HG02763 (cell line): ENCODE measurements around the gene EPB41L2.
"Not testable (repeated sequence)": the region's sequence is repeated elsewhere in the genome, so short reads cannot be mapped to it uniquely, and the experiment has no call there.

Experiments
- ATAC-seq: cut with Tn5 transposase; IDR thresholded peaks from one replicate; pipeline ENCODE4 v1.9.1; 2021; ENCODE audit warnings: mild to moderate bottlenecking, moderate library complexity; ENCODE audit not compliant: unreplicated experiment

Gene EPB41L2

GRCh38 chr6:131005439-131006016, 57.5 kb downstream of the EPB41L2 start:
- ATAC-seq = no peak

DNA sequence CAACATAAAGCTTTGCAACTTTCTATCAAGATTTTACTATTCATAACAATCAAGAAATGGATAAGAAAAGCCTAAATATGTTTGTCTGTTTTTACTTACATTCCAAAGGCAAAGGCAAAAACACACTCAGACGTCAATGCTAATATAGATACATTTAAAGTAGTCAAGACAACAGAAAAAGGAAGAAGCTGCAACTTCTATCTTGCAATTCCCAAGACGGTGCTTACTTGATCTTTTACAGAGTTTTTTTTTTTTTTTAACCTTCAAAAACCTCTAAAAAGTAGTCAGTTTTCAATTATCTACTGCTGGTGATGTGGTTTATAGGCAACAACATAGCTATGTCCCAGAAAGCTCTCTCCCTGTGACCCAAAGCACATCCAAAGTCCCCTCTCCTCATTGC, 58.1 kb downstream of the EPB41L2 start:
- ATAC-seq = no peak

DNA sequence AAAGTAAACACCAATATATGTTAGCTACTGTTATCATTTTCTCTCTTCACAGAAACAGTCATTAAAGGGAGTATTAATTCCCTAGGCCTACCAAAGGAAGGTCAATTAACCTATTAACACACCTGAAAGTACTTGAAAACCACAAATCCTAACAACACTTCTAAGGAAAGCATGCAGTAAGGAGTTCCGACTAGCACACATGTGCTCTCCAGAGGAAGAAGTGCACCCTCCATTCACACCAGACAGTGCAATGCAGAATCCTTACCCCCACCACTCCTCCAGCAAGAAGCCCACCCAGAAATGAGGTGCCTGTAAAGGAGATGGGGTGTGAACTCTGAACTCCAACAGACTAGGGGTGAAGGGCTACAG, 58.7 kb downstream of the EPB41L2 start:
- no peak for ATAC-seq

GRCh38 chr6:131003488-131004386, 59.3 kb downstream of the EPB41L2 start:
- no peak for ATAC-seq

DNA sequence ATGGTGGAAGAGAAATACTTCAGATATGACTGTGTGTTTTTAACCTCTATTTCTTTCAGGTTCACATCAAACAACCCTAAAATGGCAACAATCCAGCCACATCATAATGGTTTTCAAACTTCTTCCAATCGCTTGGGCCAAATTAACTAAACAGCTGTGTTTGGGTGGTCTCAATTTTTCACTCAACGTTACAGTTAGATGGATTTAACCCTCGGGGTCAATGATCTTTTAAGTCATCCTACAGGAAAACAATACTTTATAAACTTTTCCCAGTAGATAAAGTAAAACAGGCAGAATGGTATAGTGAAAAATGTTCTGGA, 60.4 kb downstream of the EPB41L2 start:
- ATAC-seq = no peak

DNA sequence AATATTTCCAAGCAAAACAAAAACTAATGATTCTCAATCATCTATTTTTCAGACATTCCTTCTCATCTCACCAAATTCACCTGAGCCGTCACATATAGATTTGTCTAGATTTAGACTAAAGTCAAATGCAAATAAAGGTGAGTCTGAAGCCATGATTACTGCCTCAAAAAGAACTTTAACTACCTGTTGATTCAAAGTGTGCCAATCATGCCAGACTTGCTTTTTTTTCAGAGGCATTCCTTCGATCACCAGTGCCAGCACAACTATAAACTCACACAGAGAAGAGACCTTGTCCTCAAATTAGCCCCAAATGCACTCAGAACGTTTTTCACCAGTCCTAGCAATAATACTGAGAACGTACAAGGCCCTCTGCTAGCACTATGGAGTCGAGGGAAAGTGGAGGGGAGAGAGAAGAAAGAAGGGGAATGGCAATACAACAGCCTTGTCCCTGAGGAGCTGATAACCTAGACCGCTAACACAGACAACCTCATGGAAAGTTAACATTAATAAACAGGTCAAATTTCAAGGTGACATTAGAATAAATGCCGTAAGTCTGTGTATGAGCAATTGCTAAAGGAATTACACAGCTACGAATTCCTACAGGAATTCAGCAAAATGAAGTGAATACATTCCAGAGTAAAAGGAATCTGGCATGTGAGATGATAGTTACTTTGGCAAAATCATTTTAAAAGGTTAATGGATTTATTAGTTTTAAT, 60.9 kb downstream of the EPB41L2 start:
- no peak for ATAC-seq

- ATAC-seq = no peak
Observed at GRCh38 chr6:131001111-131001736, 61.8 kb downstream of the EPB41L2 start.

DNA sequence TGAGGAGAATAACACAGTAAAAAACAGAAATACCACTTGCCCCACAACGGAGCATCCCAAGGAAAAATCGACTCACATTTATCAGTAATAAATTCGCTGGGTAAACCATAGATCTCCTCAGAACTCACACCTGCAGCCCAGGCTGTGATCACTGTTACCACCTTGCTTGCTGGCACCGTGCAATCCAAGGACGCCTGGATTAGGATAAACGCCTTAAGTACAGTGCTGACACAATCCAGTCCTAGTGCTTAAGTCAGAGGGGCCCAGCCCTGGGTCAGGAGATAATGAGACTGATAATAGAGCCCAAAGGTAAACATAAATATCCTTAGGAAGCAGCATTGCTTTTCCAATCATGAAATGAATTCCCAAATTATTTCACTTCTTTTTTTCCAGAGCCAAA, 62.5 kb downstream of the EPB41L2 start:
- ATAC-seq = no peak

DNA sequence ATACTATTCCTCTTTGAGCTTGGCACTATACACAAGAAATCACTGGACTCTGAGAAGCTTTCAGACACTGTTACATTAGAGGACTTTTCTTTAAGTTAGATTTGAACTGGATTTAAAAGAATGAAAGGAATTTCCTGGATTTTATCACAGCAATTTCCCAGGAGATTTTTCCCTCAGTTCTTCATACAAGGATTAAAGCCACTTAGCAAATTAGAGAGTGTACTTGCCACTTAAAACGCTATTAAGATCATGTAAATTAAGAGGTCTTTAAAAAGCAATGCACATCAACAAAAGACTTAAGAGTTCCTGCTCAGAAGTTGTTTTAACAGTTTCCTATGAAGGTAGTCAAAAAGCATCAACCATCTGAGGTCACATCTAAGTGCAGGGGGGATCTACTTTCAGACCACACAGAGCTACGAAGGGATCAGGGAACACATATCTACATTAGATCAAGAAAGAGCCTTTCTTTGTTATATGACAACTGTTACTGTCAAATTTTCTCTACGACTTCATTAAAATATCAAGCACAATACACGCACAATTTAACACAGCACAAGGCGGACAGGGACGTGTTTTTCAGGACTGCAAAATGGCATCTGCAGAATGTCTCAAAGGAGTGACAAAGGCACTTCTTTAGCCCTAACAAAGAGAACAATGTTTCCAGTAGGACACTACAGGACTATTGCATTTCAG, 65.8 kb downstream of the EPB41L2 start:
- ATAC-seq = no peak

DNA sequence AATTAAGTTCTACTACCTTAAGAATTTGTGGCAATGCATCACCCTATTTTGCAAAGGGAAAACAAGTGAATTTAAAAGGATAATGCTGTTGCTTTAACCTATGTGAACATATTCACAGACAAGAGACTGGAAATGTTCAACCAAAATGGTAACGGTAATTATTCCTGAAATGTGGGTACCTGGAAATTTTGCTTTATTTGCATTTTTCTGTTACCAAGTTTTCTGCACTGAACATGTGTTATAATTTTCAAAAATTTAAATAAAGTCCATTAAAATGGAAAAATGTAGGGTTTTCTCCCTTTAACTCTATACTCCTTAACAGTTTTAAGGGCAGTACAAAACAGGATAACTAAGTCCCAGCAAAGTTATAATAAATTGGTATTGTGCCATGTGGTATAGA, 66.4 kb downstream of the EPB41L2 start:
- no peak for ATAC-seq

- no peak for ATAC-seq
Observed at GRCh38 chr6:130995783-130996447, 67.1 kb downstream of the EPB41L2 start.

- ATAC-seq = no peak
Observed at GRCh38 chr6:130994319-130995097, 68.5 kb downstream of the EPB41L2 start.

GRCh38 chr6:130993292-130993765, 69.7 kb downstream of the EPB41L2 start:
- no peak for ATAC-seq

DNA sequence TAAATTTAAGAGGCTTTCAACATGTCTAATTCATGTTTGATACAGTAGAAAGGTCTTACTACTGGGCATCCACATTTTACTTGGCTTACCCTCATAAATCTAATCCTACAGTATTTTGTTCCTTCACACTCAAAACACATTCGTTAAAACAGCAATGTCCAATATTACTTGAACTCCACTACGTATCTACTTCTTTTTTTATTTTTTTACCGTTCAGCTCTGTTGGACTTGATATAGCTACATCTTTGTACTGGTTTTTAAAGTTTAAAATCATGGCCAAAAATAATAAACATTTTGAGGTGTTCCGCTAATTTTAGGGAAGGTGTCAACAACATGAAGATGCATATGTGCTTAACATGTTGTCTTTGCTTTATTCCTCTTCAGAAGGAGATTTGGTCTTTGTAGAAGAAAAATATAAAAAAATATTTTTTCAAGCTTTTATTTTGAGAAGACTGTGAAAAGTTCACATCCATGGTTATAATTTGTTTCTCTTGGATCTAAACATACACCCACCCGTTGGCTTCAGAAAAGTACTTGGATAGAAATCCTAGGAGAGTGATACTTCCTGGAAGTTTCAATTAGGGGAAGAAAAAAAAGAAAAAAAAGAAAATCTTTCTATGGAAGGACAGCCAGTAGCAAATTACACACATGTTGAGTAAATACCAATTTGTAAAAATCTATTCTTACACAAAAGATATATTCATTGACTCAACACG, 71.5 kb downstream of the EPB41L2 start:
- no peak for ATAC-seq

- not testable (repeated sequence) for ATAC-seq
Observed at GRCh38 chr6:130987539-130987938, 75.5 kb downstream of the EPB41L2 start.

DNA sequence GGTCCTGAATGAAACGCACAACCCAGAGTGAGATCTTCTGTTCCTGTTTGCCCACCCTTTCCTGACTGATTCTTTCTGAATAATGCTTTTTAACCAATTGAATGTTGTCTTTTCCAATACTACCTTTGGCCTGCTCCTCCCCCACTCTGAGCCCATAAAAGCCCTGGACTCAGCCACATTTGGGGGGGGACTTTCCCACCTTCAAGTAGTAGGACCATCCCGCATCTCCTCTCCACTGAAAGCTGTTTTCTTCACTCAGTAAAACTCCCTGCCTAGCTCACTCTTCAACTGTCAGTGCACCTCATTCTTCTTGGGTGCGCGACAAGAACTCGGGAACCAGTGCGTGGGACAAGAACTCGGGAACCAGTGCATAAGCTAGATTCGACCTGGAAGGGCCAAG, 77.9 kb downstream of the EPB41L2 start:
- ATAC-seq = no peak

- ATAC-seq = no peak
Observed at GRCh38 chr6:130982941-130983456, 80.0 kb downstream of the EPB41L2 start.

- ATAC-seq = no peak
Observed at GRCh38 chr6:130982135-130982534, 80.9 kb downstream of the EPB41L2 start.

DNA sequence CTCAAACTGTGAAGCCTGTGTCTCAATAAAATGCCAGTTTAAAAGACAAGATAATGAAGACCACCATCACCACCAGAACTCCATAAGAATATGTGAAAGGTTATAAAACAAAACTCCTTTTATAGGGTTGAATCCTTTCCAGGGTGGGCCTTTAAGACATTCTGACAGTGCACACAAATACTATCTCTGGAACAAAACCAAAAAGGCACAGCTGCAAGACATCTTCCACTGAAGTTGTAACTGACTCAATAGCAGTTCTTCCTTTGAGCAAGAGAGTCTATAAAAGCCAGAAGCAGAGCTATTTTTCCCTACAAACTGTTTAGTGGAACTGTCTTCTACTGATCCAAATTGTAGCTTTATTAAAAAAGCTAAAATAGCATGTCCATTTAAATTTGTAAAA, 81.6 kb downstream of the EPB41L2 start:
- no peak for ATAC-seq
